Measurements from ENCODE around the gene MS4A15. TPM values are rescaled to one million over a fixed set of nuclear protein-coding genes. Genes with fewer than 3 reads are reported as not detected.
"Not testable (repeated sequence)": the region's sequence is repeated elsewhere in the genome, so short reads cannot be mapped to it uniquely, and the experiment has no call there.

MS4A15 gene
- polyA plus RNA-seq = not detected

- H3K4me1 Mint-ChIP-seq = no peaks in the 10 kb centered on the region
- no peak within 1 kb of the TSS for H3K27ac Mint-ChIP-seq
- peaks cover 0 to 14% (median 2%) of the 10 kb centered on the region in 3 donors for H3K27me3 Mint-ChIP-seq (ENCODE audit: low read depth in 3 of 3)
- no peaks in the 10 kb centered on the region for H3K36me3 Mint-ChIP-seq
- no peak for DNase-seq
- H3K4me3 Mint-ChIP-seq = no peak within 1 kb of the TSS
- no peaks in the 10 kb centered on the region for H3K9me3 Mint-ChIP-seq
Measured at GRCh38 chr11:60756307-60757032, at the start of gene MS4A15. Gene MS4A15, plus strand, starts transcription at chr11:60756867. Its CDS starts 6,867 bp downstream, at chr11:60763734.

- no peak overlapping the region for H3K27ac Mint-ChIP-seq
- no peak overlapping the region for H3K4me3 Mint-ChIP-seq
- H3K36me3 Mint-ChIP-seq = no peaks in the 10 kb centered on the region
- H3K9me3 Mint-ChIP-seq = no peaks in the 10 kb centered on the region
- DNase-seq = no peak
- peaks cover 2 to 5% (median 3%) of the 10 kb centered on the region in 3 donors for H3K27me3 Mint-ChIP-seq (ENCODE audit: low read depth in 3 of 3)
- H3K4me1 Mint-ChIP-seq = no peaks in the 10 kb centered on the region
Measured at GRCh38 chr11:60706931-60707330, 49.7 kb upstream of the MS4A15 start.

- H3K27me3 Mint-ChIP-seq (ENCODE audit: low read depth in 3 of 3) = peaks cover 0 to 7% (median 7%) of the 10 kb centered on the region in 3 donors
- DNase-seq = no peak
- no peaks in the 10 kb centered on the region for H3K4me1 Mint-ChIP-seq
- no peak overlapping the region for H3K4me3 Mint-ChIP-seq
- no peak overlapping the region for H3K27ac Mint-ChIP-seq
- H3K36me3 Mint-ChIP-seq = no peaks in the 10 kb centered on the region
- H3K9me3 Mint-ChIP-seq = no peaks in the 10 kb centered on the region
Measured at GRCh38 chr11:60710482-60710881, 46.2 kb upstream of the MS4A15 start.

- no peak for DNase-seq
- Mint-ChIP-seq H3K9me3 (no peaks in the 10 kb centered on the region), H3K27me3 (ENCODE audit: low read depth in 3 of 3) (peaks cover 0 to 9% (median 7%) of the 10 kb centered on the region in 3 donors), H3K27ac (no peak overlapping the region), H3K4me1 (no peaks in the 10 kb centered on the region), H3K4me3 (no peak overlapping the region), H3K36me3 (no peaks in the 10 kb centered on the region)
Measured at GRCh38 chr11:60711276-60711675, 45.4 kb upstream of the MS4A15 start.

GRCh38 chr11:60713423-60713822 lies 43.2 kb upstream of the MS4A15 start:
- not testable (repeated sequence) for H3K4me1 Mint-ChIP-seq; H3K27ac Mint-ChIP-seq; H3K27me3 Mint-ChIP-seq (ENCODE audit: low read depth in 3 of 3); DNase-seq; H3K9me3 Mint-ChIP-seq; H3K36me3 Mint-ChIP-seq; H3K4me3 Mint-ChIP-seq

GRCh38 chr11:60717956-60718355 lies 38.7 kb upstream of the MS4A15 start:
- peaks cover 2% of the 10 kb centered on the region in 3 donors for H3K27me3 Mint-ChIP-seq (ENCODE audit: low read depth in 3 of 3)
- peak in 1 of 3 donors; percentile 45 for DNase-seq
- H3K36me3 Mint-ChIP-seq = no peaks in the 10 kb centered on the region
- peak overlapping the region in 1 of 6 donors; percentile 23 for H3K27ac Mint-ChIP-seq
- H3K4me1 Mint-ChIP-seq = no peaks in the 10 kb centered on the region
- H3K9me3 Mint-ChIP-seq = no peaks in the 10 kb centered on the region
- peak overlapping the region in 1 of 5 donors; percentile 14 for H3K4me3 Mint-ChIP-seq

GRCh38 chr11:60718524-60719316 lies 37.9 kb upstream of the MS4A15 start:
- no peaks in the 10 kb centered on the region for H3K4me1 Mint-ChIP-seq
- H3K36me3 Mint-ChIP-seq = no peaks in the 10 kb centered on the region
- no peak overlapping the region for H3K27ac Mint-ChIP-seq
- peaks cover 2 to 4% (median 2%) of the 10 kb centered on the region in 3 donors for H3K27me3 Mint-ChIP-seq (ENCODE audit: low read depth in 3 of 3)
- no peak for DNase-seq
- H3K9me3 Mint-ChIP-seq = no peaks in the 10 kb centered on the region
- H3K4me3 Mint-ChIP-seq = no peak overlapping the region

GRCh38 chr11:60719391-60719790 lies 37.3 kb upstream of the MS4A15 start:
- Mint-ChIP-seq H3K4me1 (no peaks in the 10 kb centered on the region), H3K4me3 (no peak overlapping the region), H3K27ac (no peak overlapping the region), H3K36me3 (no peaks in the 10 kb centered on the region), H3K9me3 (no peaks in the 10 kb centered on the region), H3K27me3 (ENCODE audit: low read depth in 3 of 3) (peaks cover 2 to 4% (median 2%) of the 10 kb centered on the region in 3 donors)
- DNase-seq = no peak

- Mint-ChIP-seq H3K4me3 (no peak overlapping the region), H3K27ac (no peak overlapping the region), H3K27me3 (ENCODE audit: low read depth in 3 of 3) (peaks cover 0 to 4% (median 2%) of the 10 kb centered on the region in 3 donors), H3K4me1 (no peaks in the 10 kb centered on the region), H3K9me3 (no peaks in the 10 kb centered on the region), H3K36me3 (no peaks in the 10 kb centered on the region)
- DNase-seq = no peak
Measured at GRCh38 chr11:60720460-60720859, 36.2 kb upstream of the MS4A15 start.

GRCh38 chr11:60724420-60724819 lies 32.2 kb upstream of the MS4A15 start, which contains the start of gene MS4A18:
Gene MS4A18, plus strand, starts transcription at chr11:60724720.
- H3K27me3 Mint-ChIP-seq (ENCODE audit: low read depth in 3 of 3) = peaks cover 2 to 6% (median 4%) of the 10 kb centered on the region in 3 donors

GRCh38 chr11:60725592-60725991 lies 31.1 kb upstream of the MS4A15 start:
- Mint-ChIP-seq H3K9me3 (no peaks in the 10 kb centered on the region), H3K27ac (no peak overlapping the region), H3K36me3 (no peaks in the 10 kb centered on the region), H3K27me3 (ENCODE audit: low read depth in 3 of 3) (peaks cover 2 to 11% (median 6%) of the 10 kb centered on the region in 3 donors), H3K4me1 (no peaks in the 10 kb centered on the region), H3K4me3 (no peak overlapping the region)
- no peak for DNase-seq

More at GRCh38 chr11:60724420-60724819, 32.2 kb upstream of the MS4A15 start, which contains the start of gene MS4A18:
- Mint-ChIP-seq H3K9me3 (no peaks in the 10 kb centered on the region), H3K36me3 (no peaks in the 10 kb centered on the region), H3K4me3 (no peak within 1 kb of the TSS), H3K4me1 (no peaks in the 10 kb centered on the region), H3K27ac (no peak within 1 kb of the TSS)
- DNase-seq = no peak

- H3K27ac Mint-ChIP-seq = no peak overlapping the region
- no peaks in the 10 kb centered on the region for H3K4me1 Mint-ChIP-seq
- H3K27me3 Mint-ChIP-seq (ENCODE audit: low read depth in 3 of 3) = peaks cover 6 to 13% (median 11%) of the 10 kb centered on the region in 3 donors
- H3K4me3 Mint-ChIP-seq = no peak overlapping the region
- H3K9me3 Mint-ChIP-seq = peaks cover 0 to 2% (median 0%) of the 10 kb centered on the region in 6 donors
- no peak for DNase-seq
- H3K36me3 Mint-ChIP-seq = no peaks in the 10 kb centered on the region
Measured at GRCh38 chr11:60731586-60731985, 25.1 kb upstream of the MS4A15 start.

- Mint-ChIP-seq H3K27ac (no peak overlapping the region), H3K36me3 (no peaks in the 10 kb centered on the region), H3K4me1 (no peaks in the 10 kb centered on the region), H3K9me3 (peaks cover 0 to 2% (median 0%) of the 10 kb centered on the region in 6 donors), H3K27me3 (ENCODE audit: low read depth in 3 of 3) (peaks cover 7 to 9% (median 7%) of the 10 kb centered on the region in 3 donors), H3K4me3 (no peak overlapping the region)
- DNase-seq = no peak
Measured at GRCh38 chr11:60734279-60734678, 22.4 kb upstream of the MS4A15 start.

- H3K27me3 Mint-ChIP-seq (ENCODE audit: low read depth in 3 of 3) = peaks cover 2 to 7% (median 5%) of the 10 kb centered on the region in 3 donors
- DNase-seq = no peak
- H3K9me3 Mint-ChIP-seq = peaks cover 0 to 2% (median 0%) of the 10 kb centered on the region in 6 donors
- no peaks in the 10 kb centered on the region for H3K4me1 Mint-ChIP-seq
- no peaks in the 10 kb centered on the region for H3K36me3 Mint-ChIP-seq
- H3K4me3 Mint-ChIP-seq = no peak overlapping the region
- no peak overlapping the region for H3K27ac Mint-ChIP-seq
Measured at GRCh38 chr11:60739114-60739513, 17.6 kb upstream of the MS4A15 start.
